Neural cell (in vitro differentiated cells): ENCODE data around the gene TMEM14B.
"Not testable (repeated sequence)": the region's sequence is repeated elsewhere in the genome, so short reads cannot be mapped to it uniquely, and the experiment has no call there.

Source experiments
- EZH2 ChIP-seq: fragments of 200-600, 300-800 bp; shearing (Covaris generic), sonication (generic); IDR thresholded peaks from 2 replicates; pipeline ENCODE4 v1.6.1; 2014; ENCODE audit warnings: antibody characterized with exemption, low read length, borderline replicate concordance, mild to moderate bottlenecking; ENCODE audit not compliant: insufficient read depth, poor library complexity, severe bottlenecking
- TF ChIP-seq, protein P1 (sequence below): fragments of 450-650 bp; IDR thresholded peaks from 2 replicates; pipeline ENCODE4 v1.5.1; 2014; ENCODE audit warnings: antibody characterized with exemption, mild to moderate bottlenecking, moderate library complexity; ENCODE audit not compliant: poor library complexity, severe bottlenecking

DNA sequence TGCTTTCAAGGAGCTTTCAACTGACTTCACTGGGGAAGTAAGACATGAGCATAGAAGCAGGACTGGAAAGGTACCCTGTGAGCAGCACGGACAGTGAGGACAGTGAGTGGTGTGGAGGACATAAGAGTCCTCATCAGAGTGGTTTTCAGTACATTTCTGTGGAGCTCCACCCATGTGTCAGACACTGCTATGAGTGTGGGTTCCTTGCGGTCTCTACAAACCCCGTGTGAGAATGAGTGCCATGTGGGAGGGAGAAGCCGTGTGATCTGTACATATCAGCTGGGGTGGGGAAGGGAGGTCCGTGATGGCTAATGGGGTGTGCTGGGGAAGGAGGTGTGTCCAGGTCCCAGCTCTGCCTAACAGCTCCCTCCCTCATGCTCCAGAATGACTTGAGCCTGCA is 4.2 kb downstream of the TMEM14B start:
- TF ChIP-seq, protein P1, sequence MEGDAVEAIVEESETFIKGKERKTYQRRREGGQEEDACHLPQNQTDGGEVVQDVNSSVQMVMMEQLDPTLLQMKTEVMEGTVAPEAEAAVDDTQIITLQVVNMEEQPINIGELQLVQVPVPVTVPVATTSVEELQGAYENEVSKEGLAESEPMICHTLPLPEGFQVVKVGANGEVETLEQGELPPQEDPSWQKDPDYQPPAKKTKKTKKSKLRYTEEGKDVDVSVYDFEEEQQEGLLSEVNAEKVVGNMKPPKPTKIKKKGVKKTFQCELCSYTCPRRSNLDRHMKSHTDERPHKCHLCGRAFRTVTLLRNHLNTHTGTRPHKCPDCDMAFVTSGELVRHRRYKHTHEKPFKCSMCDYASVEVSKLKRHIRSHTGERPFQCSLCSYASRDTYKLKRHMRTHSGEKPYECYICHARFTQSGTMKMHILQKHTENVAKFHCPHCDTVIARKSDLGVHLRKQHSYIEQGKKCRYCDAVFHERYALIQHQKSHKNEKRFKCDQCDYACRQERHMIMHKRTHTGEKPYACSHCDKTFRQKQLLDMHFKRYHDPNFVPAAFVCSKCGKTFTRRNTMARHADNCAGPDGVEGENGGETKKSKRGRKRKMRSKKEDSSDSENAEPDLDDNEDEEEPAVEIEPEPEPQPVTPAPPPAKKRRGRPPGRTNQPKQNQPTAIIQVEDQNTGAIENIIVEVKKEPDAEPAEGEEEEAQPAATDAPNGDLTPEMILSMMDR: not testable (repeated sequence)
- TF ChIP-seq EZH2: not testable (repeated sequence)
